ENCODE measurements around the gene FSTL1.

The FSTL1 gene

DNA sequence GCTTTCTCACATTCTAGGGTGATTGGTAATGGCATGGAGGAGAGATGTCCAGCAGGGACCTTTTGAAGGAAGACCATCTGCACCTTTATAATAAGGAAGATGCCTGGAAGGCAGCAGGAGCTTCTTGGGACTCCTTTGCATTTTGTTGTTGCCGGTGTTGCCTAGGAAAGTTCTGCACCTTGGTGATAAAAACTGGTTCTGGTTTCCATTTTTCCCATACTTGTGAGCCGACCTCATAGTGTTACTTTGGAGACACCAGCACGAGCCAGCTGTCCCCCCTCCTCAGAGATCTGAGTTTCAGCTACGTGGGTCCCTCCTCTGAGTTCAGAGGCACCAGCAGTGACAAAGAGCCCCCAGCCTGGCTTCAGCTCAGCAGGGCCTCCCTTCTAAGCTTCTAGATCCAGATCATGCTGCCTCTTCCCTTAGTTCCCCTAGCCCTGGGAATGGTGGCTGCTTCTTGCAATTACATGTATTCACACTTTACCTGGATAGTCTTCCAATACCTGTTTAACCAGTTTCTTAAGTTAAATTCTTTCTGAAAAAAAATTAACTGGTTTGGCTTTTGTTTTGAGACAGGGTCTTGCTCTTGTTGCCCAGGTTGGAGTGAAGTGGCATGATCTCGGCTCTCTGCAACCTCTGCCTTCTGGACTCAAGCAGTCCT lies 18.0 kb upstream of the FSTL1 start:
- no peak for DNase-seq (ENCODE audit: low read depth in 3 of 3, low spot score in 1 of 3)

DNA sequence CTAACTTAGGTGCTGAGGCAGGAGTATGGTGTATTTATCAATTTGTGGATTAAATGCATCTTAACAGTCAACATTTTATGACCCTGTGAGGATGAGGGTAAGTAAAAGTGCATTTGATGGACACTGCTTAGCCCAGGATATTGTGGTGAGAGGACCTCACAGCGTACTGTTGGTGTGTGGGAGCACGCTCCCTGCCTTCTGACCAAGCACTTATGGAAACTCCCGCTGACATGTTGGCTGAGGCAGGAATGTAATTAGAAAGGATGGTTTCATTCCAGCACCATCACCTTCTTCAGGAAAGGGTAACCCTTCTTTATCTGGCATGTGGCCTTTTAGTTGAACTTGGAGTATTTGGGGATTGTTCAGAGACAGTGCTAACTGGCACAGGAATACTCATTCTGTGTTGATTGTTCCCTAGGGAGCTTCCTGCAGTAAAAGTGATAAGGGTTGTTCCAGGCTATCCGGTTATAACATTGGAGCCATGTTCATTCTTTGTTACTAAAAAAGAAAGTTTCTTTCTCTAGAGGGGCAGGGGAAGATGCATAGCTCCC lies 11.7 kb upstream of the FSTL1 start:
- no peak for DNase-seq (ENCODE audit: low read depth in 3 of 3, low spot score in 1 of 3)

DNA sequence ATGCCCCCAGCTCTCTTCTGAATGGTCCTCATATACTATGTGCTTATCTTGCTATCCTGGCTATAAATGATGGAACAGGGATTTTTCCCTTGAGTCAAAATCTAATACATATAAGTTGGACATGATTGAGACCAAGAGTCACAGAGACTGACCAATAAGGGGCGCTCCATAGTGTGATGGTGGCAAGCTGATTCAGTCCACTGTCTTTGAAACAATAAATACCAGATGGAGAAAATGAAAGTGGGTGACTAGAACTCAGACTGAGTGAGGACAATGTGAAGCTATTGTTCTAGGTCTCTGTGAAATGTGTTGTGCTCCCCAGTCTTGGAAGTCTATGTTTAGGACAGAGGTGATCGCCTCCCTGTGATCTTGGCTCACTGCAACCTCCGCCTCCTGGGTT lies 10.6 kb upstream of the FSTL1 start:
- DNase-seq (ENCODE audit: low read depth in 3 of 3, low spot score in 1 of 3): no peak

DNA sequence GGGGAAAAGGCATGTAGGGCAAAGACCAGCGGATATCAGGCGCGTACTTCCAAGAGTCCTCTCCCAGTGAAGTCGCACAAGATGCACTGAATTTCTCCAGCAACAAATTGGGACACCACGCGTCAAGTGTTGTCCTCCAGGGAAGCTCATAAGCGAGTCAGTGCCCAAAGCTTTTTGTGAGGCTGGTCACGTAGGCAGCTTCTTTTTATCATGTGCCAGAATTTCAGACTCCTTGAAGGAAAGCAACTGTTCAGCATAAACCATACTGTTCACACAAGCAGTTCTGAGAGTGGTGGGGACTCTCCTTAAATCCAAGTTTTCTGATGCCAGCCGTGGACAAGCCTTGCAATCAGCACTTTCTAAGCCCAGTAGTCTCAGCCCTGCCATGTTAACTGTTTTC lies 10.1 kb upstream of the FSTL1 start:
- no peak for DNase-seq (ENCODE audit: low read depth in 3 of 3, low spot score in 1 of 3)

DNA sequence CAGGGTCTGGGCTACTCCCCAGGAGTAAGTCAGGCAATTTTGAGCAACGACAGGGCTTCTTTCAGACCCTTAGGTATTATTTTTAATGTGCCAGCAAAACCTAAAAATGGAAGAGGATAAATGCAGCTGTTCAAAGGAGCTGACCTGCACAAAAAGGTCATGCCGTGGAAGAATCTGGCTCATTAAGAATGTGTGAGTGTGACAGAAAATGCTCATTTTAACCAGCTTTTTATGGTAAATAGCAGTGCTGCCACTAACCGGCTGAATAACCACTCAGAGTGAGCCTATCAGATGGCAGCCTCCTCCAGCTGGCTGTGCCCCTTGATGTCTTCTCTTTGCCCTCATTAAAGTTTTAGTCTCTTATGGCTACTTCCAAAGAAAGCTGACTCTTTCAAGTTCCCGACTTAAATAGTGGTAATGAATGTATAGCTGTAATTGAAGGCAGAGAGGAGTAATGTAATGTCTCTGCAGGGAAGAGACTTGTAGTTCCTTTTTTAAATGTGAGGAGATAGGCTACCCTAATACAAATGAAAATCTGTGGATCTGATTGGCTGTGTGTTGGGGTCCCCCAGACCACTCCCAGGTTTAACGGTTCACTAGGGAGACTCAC lies 9.5 kb upstream of the FSTL1 start:
- no peak for DNase-seq (ENCODE audit: low read depth in 3 of 3, low spot score in 1 of 3)

DNA sequence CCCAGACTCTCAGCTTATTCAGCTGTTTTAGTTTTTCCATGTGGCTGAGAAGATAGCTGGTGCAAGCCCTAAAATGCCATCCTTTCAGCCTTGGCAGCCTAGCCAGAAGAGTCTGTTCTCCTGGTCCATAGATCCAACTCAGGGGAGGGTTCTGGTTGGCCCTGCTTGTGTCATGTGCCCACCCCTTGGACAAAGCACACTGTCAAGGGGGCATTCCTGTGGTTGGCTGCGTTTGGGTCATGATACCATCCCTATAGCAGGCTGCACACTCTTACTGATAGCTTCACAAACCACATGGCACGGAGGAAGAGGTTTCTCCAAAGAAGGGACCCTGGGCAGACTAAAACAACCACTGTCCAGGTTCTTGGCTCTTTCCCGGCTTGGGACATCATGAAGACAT lies 8.4 kb upstream of the FSTL1 start:
- no peak for DNase-seq (ENCODE audit: low read depth in 3 of 3, low spot score in 1 of 3)

DNA sequence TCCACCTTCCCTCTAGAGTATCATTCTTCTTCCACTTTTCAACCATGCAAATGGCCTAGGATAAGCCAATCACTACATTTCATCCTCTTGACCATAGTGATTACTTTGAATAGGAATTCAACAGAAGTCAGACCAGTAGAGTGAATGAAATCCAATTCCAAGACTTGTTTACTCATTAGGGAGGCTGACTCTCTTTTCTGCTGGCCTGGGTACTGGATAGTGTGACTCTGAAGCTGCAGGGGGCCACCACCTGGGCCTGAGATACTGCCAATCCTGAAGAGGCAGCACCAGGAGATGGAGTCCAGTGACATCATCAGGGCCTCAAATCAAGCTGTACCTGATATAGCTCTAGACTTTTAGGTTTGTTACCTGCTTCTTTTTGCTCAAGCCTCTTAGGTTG lies 7.0 kb upstream of the FSTL1 start:
- DNase-seq (ENCODE audit: low read depth in 3 of 3, low spot score in 1 of 3): no peak

DNA sequence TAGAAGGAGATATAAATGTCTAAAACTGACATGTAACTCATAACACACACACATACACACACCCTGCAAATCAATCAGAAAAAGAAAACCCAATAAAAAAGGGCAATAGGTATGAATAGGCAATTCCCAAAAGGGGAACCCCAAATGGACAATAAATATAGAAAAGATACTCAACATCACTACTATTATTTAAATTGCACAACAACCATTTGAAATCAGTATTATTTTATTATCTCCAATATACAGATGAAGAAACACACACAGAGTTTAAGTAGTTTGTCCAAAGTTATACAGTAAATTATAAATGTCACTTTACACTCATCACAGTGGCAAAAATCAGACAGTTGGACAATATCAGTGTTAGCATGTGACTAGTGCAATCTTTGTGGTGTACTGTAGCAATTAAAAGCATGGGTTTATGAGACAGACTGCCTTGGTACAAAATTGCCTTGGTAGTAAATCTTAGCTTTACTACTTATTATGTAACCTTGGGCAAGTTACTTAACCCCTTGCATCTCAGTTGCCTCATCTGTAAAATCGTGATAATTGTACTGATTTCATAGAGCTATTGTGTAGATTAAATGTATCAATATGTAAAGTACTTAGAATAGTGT lies 3.4 kb upstream of the FSTL1 start:
- no peak for DNase-seq (ENCODE audit: low read depth in 3 of 3, low spot score in 1 of 3)

DNA sequence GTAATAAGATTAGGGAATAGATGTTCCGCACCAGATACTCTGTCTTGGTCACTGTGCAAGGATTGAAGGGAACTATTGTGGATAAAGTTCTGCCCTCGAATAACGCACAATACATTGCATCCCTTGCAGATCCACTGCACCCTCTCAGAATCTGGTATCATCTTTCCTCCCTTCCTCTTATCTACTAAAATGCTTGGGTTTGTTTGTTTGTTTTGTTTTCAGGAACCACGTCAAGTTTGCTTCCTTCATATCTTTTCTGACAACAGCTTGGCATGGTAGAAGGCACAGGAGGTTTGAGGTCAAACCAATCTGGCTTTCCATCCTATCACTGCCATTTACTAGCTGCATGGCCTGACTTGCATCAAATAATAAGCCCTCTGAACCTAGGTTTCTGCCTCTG lies 2.0 kb upstream of the FSTL1 start:
- DNase-seq (ENCODE audit: low read depth in 3 of 3, low spot score in 1 of 3): no peak

DNA sequence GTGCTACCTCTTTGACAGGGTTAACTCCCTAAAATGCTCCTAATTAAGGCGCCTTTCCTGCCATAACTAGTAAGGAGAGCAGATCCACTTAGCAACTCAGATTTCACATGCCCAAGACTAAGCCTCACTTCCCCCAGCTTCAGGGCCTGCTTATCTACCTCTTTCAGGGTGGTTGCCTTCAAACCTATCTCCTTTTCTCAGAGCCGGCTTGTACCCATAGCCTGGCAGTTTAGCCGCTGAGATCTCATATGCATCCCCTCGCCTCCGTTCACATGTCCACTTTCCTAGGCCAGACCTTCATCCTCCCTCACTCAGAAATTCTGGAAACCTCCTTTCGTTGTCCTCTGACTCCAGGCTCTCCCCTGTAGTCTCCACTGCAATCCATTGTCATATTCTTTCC lies 1.0 kb upstream of the FSTL1 start:
- DNase-seq (ENCODE audit: low read depth in 3 of 3, low spot score in 1 of 3): no peak

DNA sequence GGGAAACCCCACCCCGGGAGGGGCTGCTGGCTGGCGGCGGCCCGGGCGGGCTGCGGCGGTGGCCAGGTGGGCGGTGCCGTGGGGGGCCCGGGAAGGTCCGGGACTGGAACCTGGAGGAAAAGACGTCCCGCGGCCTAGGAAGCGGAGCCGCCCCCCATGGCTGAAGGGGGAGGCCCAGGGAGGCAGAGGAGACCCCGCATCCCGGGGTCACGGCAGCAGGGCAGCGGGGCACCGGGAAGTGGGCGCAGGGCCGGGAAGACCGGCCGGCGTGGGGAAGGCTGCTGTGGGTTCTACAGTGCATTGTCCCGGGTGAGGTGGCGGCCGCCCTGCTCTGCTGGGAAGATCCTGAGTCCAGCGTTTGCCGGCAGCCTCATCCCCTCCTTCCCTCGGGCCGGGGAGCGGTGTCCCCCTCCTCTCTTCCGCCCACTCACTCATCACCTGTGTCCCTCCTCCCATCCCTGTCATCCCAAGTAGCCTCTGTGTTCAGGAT lies 525 bp upstream of the FSTL1 start:
- no peak for DNase-seq (ENCODE audit: low read depth in 3 of 3, low spot score in 1 of 3)

DNA sequence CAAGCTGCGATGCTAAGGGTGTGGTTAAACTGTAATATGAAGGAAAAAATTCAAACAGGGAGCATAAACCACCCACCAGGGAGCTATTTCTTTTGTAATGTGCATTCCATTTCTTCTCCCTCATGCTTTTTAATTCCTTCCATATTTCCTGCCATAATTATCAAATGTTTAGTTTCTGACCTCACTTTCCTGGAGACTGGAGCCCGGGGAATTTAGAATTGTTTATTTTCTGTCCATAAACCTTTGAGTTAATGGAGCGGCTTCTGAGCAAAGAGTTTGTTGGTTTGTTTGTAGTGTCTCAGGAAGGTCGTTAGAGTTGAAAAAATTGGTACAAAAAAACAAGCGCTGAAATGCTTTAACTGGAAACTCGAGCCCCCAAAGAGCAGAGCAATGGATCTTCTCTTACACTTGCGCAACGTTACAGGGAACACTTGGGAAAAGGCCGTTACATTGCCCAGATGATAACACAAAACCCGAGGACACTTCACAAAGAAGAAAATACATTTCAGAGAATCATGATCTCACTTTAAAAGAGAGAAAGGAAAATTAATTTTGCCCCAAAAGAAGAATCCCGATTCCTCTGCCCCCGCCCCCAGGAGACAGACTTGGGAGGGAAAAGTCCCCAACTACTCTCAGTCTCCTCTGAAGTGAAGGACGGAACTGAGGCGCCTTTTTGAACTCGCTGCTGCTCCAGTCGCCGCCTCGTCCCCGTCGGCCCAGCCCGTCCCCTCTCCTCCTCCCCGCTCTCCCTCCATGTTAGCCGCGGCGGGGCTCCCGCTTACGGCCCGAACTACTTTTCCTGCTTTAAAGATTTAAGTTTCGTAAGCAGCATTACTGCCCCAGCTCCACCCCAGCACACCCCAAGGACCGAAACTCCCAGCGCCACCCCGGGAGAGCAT lies 842 bp downstream of the FSTL1 start:
- no peak for DNase-seq (ENCODE audit: low read depth in 3 of 3, low spot score in 1 of 3)

DNA sequence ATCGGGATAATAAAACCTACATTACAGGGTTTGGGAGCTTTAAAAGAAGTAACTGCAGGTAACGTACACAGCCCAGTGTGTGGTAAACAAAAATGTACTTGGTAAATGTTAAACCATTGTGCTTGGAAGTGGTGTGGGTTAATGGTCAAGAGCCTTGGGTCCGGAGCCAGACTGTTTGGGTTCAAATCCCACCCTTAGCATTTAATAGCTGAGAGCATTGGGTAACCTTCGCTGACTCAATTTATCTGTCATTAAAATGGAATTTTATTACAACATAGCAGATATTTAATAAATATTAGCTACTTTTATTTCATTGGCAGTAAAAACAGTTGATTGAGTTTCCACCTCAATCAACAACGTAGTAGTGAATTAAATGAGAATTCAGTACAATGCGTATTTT lies 1.5 kb downstream of the FSTL1 start:
- DNase-seq (ENCODE audit: low read depth in 3 of 3, low spot score in 1 of 3): no peak

DNA sequence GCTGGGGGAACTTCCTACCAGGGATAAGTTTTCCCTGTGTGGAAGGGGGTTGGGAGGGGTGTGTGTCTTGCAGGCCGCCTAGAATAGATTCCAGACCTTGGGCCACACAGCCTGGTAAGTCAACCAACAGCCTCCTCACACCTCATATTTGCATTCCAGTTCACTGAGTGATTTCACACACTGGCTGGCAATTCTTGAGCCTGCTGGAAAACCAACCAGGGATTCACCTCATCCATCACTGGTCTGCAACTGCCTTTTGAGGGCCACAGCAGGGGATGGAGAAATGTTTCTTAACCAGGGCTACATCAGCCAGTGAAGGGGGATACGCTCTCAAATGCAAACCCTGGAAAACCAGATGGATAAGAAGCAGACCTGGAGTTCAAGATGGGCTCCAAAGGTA lies 2.0 kb downstream of the FSTL1 start:
- DNase-seq (ENCODE audit: low read depth in 3 of 3, low spot score in 1 of 3): no peak

DNA sequence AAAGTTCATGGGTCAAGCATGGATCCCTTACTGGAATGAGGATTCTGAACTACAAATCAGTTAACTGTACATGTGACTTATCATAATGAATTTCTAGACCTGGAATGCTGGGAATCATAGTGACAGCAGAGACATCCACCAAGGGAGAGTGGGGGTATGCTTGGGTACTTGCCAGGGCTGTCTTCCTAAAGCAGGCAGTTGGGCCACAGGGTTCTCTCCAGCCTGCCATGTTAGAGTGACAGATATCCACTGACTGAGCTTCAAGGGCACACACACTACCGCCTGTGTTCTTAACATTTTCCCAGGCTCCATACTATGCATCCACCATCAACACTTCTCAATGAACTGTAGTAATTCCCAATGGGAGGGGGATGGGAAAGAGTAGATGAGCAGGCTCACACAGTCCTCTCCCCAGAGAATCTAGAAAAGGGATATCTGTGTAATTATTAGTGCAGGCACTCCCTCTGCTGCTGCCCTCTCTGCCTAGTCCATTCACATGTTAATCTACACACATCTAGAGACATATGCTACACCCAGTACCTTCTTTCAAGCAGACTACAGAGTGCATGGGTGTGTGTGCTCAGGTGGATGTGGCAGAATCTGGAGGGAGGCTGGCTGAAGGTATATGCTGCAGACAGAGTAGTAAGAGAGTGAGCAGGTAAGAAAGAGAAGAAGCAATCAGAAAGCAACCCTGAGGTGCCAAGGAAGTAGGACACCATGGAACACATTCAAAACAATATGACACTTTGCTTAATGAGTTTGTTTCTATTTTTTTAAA lies 3.7 kb downstream of the FSTL1 start:
- no peak for DNase-seq (ENCODE audit: low read depth in 3 of 3, low spot score in 1 of 3)

DNA sequence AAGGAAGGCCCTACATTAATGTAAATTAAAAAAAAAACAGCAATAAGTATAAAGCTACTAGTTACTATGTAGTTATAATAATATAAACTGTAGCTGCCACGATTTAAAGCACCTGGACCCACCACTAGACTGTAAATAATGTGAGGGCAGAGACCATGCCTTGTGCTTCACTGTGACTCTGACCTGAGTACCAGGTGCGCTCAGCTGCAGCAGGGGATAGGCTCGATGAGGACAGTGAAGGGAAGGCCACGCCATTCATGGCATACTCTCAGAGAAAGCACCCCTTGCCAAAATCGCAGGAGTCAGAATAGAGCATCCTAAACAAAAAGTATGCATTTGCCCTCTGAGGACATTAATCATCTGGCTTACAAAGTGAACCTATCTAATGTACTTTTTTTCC lies 5.1 kb downstream of the FSTL1 start:
- no peak for DNase-seq (ENCODE audit: low read depth in 3 of 3, low spot score in 1 of 3)

DNA sequence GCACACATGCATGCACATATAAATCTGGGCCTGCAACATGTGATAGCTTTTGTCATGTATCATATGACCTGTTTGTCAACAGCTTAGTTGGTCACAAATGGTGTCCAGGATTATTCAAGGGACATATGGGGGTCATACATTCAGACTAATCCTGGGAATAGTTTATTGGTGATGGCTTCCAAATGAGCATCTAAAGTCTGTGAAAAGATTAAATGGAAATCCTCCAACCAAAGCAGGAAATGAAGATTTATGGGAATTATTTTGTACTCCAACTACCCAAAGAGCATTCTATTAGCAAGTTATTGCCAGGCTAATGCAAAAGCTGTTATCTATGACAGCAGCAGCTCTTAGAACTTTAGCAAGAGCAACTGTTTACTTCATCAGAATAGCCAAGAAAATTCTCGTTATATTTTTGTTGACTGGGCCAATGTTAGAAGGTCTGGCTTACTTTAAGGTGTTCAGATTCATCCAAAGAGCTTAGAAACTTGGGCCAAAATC lies 7.1 kb downstream of the FSTL1 start:
- no peak for DNase-seq (ENCODE audit: low read depth in 3 of 3, low spot score in 1 of 3)

DNA sequence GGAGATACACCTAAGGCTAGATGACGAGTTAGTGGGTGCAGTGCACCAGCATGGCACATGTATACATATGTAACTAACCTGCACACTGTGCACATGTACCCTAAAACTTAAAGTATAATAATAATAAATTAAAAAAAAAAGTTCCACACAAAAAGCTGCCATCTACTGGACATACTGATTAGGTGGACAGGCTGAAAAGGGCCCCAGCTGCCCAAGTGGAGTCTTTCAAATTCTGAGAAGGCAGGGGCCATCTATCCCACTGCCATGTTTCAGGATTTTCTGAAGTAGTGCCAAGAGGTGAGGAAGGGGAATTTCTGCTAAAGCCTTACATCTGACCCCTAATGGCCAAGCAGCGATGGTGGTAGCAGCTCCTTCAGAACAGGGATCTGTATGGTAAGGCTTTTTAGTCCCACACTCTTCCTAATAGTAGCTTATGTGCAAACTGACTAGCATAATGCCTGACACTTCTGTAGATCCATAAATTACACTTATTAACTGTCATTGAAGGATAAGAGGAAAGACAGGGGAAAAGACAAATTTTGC lies 7.7 kb downstream of the FSTL1 start:
- DNase-seq (ENCODE audit: low read depth in 3 of 3, low spot score in 1 of 3): no peak

DNA sequence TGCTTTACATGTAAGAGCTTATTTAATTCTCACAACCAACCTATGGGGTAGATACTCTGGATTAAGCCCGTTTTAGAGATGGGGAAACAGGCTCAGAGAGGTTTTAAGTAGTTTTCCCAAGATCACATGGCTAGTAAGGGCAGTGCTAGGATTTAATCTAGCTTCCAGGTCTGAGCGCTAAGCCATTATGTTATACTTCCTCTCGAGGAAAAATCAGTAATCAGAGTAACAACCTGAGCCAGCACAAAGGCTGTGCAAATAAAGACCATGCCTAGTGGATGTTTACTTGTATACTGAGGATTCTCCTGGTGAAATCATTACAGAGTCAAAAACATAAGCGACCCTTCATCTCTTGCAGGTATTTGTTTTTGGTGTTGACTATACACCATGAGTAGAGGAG lies 9.0 kb downstream of the FSTL1 start:
- no peak for DNase-seq (ENCODE audit: low read depth in 3 of 3, low spot score in 1 of 3)

DNA sequence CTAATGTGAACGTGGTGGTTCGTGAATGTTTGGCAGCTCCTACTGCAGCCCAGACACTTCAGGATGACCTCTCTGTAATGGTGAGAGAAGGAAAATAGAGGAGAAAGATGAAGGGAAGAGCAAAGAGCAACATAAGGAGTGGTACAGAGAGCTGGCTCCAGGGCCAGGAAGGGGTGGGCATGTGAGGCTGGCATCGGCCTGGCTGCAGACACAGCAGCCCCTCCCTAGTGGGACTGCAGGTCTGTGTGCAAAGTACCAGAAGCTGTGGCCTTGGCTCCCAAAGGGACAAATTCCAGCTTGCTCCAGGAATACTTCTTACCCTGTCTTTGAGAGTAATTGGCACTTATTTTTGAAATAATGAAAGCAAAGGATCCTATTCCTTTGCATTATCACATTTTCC lies 10.0 kb downstream of the FSTL1 start:
- DNase-seq (ENCODE audit: low read depth in 3 of 3, low spot score in 1 of 3): no peak

All from stimulated activated CD4-positive, alpha-beta T cell treated with anti-CD3 and anti-CD28 coated beads, TNF-alpha, amount 100 ng/mL, for 1 hour (primary cell).